ENCODE data around the gene AEBP1. TPM values are rescaled to one million over a fixed set of nuclear protein-coding genes. Genes with fewer than 3 reads are reported as not detected.

Gene AEBP1
- total and polyA plus RNA-seq, 9 of the 15 experiments (the other 6 are each of a cell fraction or from before 2014, with no cell fraction given): 0.03 to 0.78 (median 0.30) TPM; not detected in 2

GRCh38 chr7:44149571-44150465, 45.7 kb downstream of the AEBP1 start (continued):
- TF ChIP-seq REST (IDR thresholded peaks at IDR 0.05; ENCODE audit: borderline replicate concordance): no peak
- TF ChIP-seq REST (CRISPR knock-in tag; IDR thresholded peaks at IDR 0.05; ENCODE audit: low read depth): no peak
- TF ChIP-seq KAT7 (CRISPR knock-in tag; IDR thresholded peaks at IDR 0.05; ENCODE audit: borderline replicate concordance): no peak
- TF ChIP-seq GTF2B (IDR thresholded peaks at IDR 0.05; ENCODE audit: extremely low read depth, insufficient read length): no peak
- TF ChIP-seq SMAD1 (IDR thresholded peaks at IDR 0.05; ENCODE audit: low read depth, low read length, partially characterized antibody): no peak
- TF ChIP-seq U2AF1 (optimal IDR thresholded peaks at IDR 0.05; ENCODE audit: low read depth, low read length): no peak
- no peak for TF ChIP-seq NKRF (IDR thresholded peaks at IDR 0.05; ENCODE audit: borderline replicate concordance)
- TF ChIP-seq CXXC5 (CRISPR knock-in tag; IDR thresholded peaks at IDR 0.05): no peak
- TF ChIP-seq MITF (IDR thresholded peaks at IDR 0.05): no peak
- TF ChIP-seq MAFF (IDR thresholded peaks at IDR 0.05; ENCODE audit: low read length): no peak
- TF ChIP-seq PURB (CRISPR knock-in tag; IDR thresholded peaks at IDR 0.05; ENCODE audit: low read depth): no peak
